ENCODE measurements around the gene SOD1. TPM values are rescaled to one million over a fixed set of nuclear protein-coding genes. Genes with fewer than 3 reads are reported as not detected.

SOD1 gene
- total RNA-seq, 1 donor: 207 TPM

DNA sequence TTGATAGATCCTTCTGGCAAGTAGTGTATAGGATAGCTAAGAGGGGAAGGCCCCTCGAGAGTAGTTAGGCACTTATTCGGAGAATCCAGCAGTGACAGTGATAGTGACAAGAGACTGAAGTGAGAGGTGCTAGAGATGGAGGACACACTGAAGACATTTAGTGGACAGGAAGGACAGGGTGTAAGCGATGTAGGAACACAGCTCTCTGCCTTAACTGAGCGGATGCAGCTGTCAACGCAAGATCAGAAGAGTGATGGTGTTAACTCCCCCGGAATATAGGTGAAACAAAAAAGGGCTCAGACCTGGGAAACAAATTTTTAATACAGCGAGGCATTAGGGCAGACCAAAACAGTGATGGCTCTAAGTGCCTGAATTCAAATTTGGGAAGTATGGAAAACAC, 15.8 kb downstream of the SOD1 start:
- H3K4me3 ChIP-seq (ENCODE audit: insufficient read depth, low read length): no peak overlapping the region
- H3K36me3 ChIP-seq (ENCODE audit: insufficient read depth, low read length): peaks cover 29% of the 10 kb centered on the region
- peaks cover 4% of the 10 kb centered on the region for H3K79me2 ChIP-seq (ENCODE audit: insufficient read depth, low read length)
- no peak for DNase-seq (ENCODE audit: insufficient read length, low spot score, missing footprints)
- H3K4me2 ChIP-seq (ENCODE audit: insufficient read depth, low read length): no peak overlapping the region
- no peaks in the 10 kb centered on the region for H3K9me3 ChIP-seq (ENCODE audit: low read depth, low read length)
- H4K20me1 ChIP-seq (ENCODE audit: insufficient read depth, low read length): no peaks in the 10 kb centered on the region
- H3K27me3 ChIP-seq (ENCODE audit: insufficient read depth, low read length): no peaks in the 10 kb centered on the region
- H3K4me1 ChIP-seq (ENCODE audit: insufficient read depth, low read length): no peaks in the 10 kb centered on the region
- H2AFZ ChIP-seq (ENCODE audit: low read length): no peak overlapping the region
- no peak overlapping the region for H3K27ac ChIP-seq (ENCODE audit: low read depth, low read length)
- TF ChIP-seq, protein P1, sequence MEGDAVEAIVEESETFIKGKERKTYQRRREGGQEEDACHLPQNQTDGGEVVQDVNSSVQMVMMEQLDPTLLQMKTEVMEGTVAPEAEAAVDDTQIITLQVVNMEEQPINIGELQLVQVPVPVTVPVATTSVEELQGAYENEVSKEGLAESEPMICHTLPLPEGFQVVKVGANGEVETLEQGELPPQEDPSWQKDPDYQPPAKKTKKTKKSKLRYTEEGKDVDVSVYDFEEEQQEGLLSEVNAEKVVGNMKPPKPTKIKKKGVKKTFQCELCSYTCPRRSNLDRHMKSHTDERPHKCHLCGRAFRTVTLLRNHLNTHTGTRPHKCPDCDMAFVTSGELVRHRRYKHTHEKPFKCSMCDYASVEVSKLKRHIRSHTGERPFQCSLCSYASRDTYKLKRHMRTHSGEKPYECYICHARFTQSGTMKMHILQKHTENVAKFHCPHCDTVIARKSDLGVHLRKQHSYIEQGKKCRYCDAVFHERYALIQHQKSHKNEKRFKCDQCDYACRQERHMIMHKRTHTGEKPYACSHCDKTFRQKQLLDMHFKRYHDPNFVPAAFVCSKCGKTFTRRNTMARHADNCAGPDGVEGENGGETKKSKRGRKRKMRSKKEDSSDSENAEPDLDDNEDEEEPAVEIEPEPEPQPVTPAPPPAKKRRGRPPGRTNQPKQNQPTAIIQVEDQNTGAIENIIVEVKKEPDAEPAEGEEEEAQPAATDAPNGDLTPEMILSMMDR (IDR thresholded peaks at IDR 0.05; ENCODE audit: extremely low read depth, low read depth, low read length): no peak

GRCh38 chr21:31675960-31676359, 16.5 kb downstream of the SOD1 start:
- H3K27me3 ChIP-seq (ENCODE audit: insufficient read depth, low read length): no peaks in the 10 kb centered on the region
- no peaks in the 10 kb centered on the region for H3K9me3 ChIP-seq (ENCODE audit: low read depth, low read length)
- H3K27ac ChIP-seq (ENCODE audit: low read depth, low read length): no peak overlapping the region
- TF ChIP-seq, protein P1 (IDR thresholded peaks at IDR 0.05; ENCODE audit: extremely low read depth, low read depth, low read length): no peak
- H3K36me3 ChIP-seq (ENCODE audit: insufficient read depth, low read length): peaks cover 24% of the 10 kb centered on the region
- H3K4me3 ChIP-seq (ENCODE audit: insufficient read depth, low read length): no peak overlapping the region
- no peaks in the 10 kb centered on the region for H4K20me1 ChIP-seq (ENCODE audit: insufficient read depth, low read length)
- peaks cover 2% of the 10 kb centered on the region for H3K4me1 ChIP-seq (ENCODE audit: insufficient read depth, low read length)
- H2AFZ ChIP-seq (ENCODE audit: low read length): no peak overlapping the region
- DNase-seq (ENCODE audit: insufficient read length, low spot score, missing footprints): no peak
- H3K4me2 ChIP-seq (ENCODE audit: insufficient read depth, low read length): no peak overlapping the region
- H3K79me2 ChIP-seq (ENCODE audit: insufficient read depth, low read length): peaks cover 4% of the 10 kb centered on the region

- H3K4me2 ChIP-seq (ENCODE audit: insufficient read depth, low read length): no peak overlapping the region
- H3K27ac ChIP-seq (ENCODE audit: low read depth, low read length): no peak overlapping the region
- H3K9me3 ChIP-seq (ENCODE audit: low read depth, low read length): no peaks in the 10 kb centered on the region
- no peak overlapping the region for H2AFZ ChIP-seq (ENCODE audit: low read length)
- H3K36me3 ChIP-seq (ENCODE audit: insufficient read depth, low read length): peaks cover 17% of the 10 kb centered on the region
- peaks cover 9% of the 10 kb centered on the region for H3K79me2 ChIP-seq (ENCODE audit: insufficient read depth, low read length)
- TF ChIP-seq, protein P1 (IDR thresholded peaks at IDR 0.05; ENCODE audit: extremely low read depth, low read depth, low read length): no peak
- DNase-seq (ENCODE audit: insufficient read length, low spot score, missing footprints): no peak
- peaks cover 4% of the 10 kb centered on the region for H3K4me1 ChIP-seq (ENCODE audit: insufficient read depth, low read length)
- no peaks in the 10 kb centered on the region for H3K27me3 ChIP-seq (ENCODE audit: insufficient read depth, low read length)
- H3K4me3 ChIP-seq (ENCODE audit: insufficient read depth, low read length): no peak overlapping the region
- H4K20me1 ChIP-seq (ENCODE audit: insufficient read depth, low read length): no peaks in the 10 kb centered on the region
Observed at GRCh38 chr21:31677047-31677446, 17.6 kb downstream of the SOD1 start.

- peaks cover 23% of the 10 kb centered on the region for H3K36me3 ChIP-seq (ENCODE audit: insufficient read depth, low read length)
- peaks cover 18% of the 10 kb centered on the region for H3K4me1 ChIP-seq (ENCODE audit: insufficient read depth, low read length)
- H3K79me2 ChIP-seq (ENCODE audit: insufficient read depth, low read length): peaks cover 9% of the 10 kb centered on the region
- no peak overlapping the region for H3K4me3 ChIP-seq (ENCODE audit: insufficient read depth, low read length)
- H3K4me2 ChIP-seq (ENCODE audit: insufficient read depth, low read length): no peak overlapping the region
- H3K27me3 ChIP-seq (ENCODE audit: insufficient read depth, low read length): no peaks in the 10 kb centered on the region
- no peak overlapping the region for H3K27ac ChIP-seq (ENCODE audit: low read depth, low read length)
- no peak overlapping the region for H2AFZ ChIP-seq (ENCODE audit: low read length)
- H4K20me1 ChIP-seq (ENCODE audit: insufficient read depth, low read length): peaks cover 4% of the 10 kb centered on the region
- DNase-seq (ENCODE audit: insufficient read length, low spot score, missing footprints): no peak
- H3K9me3 ChIP-seq (ENCODE audit: low read depth, low read length): no peaks in the 10 kb centered on the region
- TF ChIP-seq, protein P1 (IDR thresholded peaks at IDR 0.05; ENCODE audit: extremely low read depth, low read depth, low read length): no peak
Observed at GRCh38 chr21:31678478-31678877, 19.0 kb downstream of the SOD1 start.

All from osteoblast (primary cell).